Measurements from ENCODE around the gene PIWIL4.

The PIWIL4 gene

DNA sequence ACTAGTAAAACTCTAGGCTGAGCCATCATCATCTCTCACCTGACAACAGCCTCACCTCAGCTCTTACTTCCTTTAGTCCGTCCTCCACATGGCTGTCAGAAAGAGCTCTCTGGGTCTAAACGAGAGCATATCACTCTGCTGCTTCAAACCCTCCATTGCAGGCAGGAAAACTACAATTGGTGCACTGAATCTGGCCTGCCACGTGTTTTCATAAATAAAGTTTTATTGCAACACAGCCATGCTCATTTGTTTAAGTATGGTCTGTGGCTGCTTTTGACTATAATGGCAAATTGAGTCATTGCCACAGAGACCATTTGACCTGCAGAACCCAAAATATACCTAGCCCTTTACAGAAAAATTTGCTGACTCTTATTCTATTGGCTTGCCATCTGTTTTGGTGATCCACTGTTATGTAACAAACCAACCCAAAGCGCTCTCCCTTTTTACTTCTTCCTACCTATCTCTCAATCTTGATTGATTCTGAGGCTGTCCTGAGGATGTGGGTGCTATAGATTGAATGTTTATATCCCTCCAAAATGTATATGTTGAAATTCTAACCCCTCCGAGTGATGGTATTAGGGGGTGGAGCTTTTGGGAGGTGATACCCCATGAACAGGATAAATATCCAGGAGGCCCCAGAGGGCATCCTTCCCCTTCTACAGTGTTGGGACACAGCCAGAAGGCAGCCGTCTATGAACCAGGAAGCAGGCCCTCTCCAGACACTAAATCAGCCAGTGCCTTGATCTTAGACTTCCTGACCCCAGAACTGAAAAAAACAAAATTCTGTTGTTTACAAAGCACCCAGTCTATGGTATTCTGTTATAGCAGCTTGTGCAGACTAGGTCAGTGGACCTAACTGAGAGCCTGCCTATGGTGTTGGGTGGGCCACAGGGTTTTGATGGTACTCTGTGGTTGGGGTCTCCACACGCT, 99.9 kb downstream of the PIWIL4 start:
- no peak for DNase-seq

DNA sequence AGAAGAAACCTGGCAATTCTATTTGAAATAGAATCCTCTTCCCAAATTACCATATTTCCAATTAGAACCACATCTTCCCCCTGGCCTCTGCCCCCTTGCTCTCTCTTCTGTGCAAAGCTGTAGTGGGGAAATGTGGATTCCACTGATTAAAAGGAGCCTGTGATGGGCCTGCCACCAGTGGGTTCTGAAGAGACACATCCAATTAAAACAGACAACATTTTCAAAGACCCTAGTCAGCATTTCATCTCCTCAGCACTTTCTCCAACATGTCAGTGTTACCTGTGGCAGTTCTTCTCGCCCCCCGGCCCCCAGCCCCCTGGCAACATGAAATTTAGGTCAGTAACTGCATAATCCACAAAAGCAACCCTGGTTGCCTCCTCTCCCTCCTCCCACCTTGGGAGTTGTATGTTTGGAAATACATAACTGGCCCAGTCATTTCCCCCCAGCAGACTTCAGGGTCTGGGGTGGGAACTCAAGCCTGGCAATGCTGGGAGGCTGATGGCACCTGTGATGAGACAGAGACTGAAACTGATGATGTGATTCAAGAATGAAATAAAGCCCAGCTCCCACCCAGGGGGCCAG, 101.1 kb downstream of the PIWIL4 start:
- DNase-seq, result no peak

DNA sequence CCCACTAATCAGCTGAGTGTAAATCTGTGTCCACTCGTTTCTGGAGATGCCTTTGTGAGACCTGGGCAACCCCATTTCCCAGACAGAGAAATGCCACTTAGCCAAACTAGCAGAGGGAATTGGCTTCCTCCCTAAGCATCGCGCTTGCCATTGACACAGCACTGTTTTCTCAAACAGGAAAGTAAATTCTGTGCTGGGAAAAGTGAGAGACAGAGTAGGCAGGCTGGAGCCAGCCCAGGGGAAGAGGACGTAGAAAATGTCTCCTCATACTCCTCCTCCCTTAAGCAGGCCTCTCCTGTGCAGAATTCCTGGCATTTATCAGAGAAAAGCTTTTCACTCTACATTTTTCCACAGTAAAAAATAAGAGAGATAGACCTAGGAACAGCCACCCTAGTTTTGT, 101.9 kb downstream of the PIWIL4 start:
- no peak for DNase-seq

All from T-helper 2 cell (primary cell).